Right atrium auricular region (tissue), 2 donors: ENCODE measurements around the gene CCDC197. TPM values are rescaled to one million over a fixed set of nuclear protein-coding genes. Genes with fewer than 3 reads are reported as not detected.

Experiments
- DNase-seq: peaks from one replicate; pipeline ENCODE4 v3.0.0-alpha.2; 2019; ENCODE audit warnings: low spot score
- H3K27ac ChIP-seq, 2 donors: fragments of 200-600 bp; sonication (generic); 1 replicate in 1 of 2; 2 replicates in 1 of 2; pipeline ENCODE4 v1.5.1; 2016 to 2019
- H3K27me3 ChIP-seq, 2 donors: fragments of 200-600 bp; sonication (generic); one replicate each; pipeline versions ENCODE4 v1.5.1 to v1.6.0; 2017 to 2019
- H3K36me3 ChIP-seq: fragments of 200-600 bp; sonication (generic); one replicate; pipeline ENCODE4 v1.5.1; 2016
- H3K4me1 ChIP-seq, 2 donors: fragments of 200-600 bp; sonication (generic); one replicate each; pipeline versions ENCODE4 v1.5.1 to v1.6.0; 2017 to 2019
- H3K4me3 ChIP-seq, 2 donors: fragments of 200-600 bp; sonication (generic); 1 replicate in 1 of 2; 2 replicates in 1 of 2; pipeline ENCODE4 v1.5.1; 2017 to 2019; ENCODE audit warnings: mild to moderate bottlenecking in 1 of 2, moderate library complexity in 1 of 2
- H3K9me3 ChIP-seq, 2 donors: fragments of 200-600 bp; sonication (generic); one replicate each; pipeline ENCODE4 v1.5.1; 2019
- total RNA-seq, 2 donors: library from RNA; depleted of rRNA; stranded (reverse); fragments of >200 nt; gene quantifications; one replicate each; pipeline ENCODE4 v1.1.0, GENCODE V29; 2016
- TF ChIP-seq, protein P1 (sequence below), 2 donors: fragments of 200-600 bp; sonication (generic); IDR thresholded peaks; one replicate each; pipeline ENCODE4 v1.5.1; 2019; ENCODE audit warnings: antibody characterized with exemption in 2 of 2

The CCDC197 gene
- total RNA-seq, 2 donors from 2014 or later: not detected

DNA sequence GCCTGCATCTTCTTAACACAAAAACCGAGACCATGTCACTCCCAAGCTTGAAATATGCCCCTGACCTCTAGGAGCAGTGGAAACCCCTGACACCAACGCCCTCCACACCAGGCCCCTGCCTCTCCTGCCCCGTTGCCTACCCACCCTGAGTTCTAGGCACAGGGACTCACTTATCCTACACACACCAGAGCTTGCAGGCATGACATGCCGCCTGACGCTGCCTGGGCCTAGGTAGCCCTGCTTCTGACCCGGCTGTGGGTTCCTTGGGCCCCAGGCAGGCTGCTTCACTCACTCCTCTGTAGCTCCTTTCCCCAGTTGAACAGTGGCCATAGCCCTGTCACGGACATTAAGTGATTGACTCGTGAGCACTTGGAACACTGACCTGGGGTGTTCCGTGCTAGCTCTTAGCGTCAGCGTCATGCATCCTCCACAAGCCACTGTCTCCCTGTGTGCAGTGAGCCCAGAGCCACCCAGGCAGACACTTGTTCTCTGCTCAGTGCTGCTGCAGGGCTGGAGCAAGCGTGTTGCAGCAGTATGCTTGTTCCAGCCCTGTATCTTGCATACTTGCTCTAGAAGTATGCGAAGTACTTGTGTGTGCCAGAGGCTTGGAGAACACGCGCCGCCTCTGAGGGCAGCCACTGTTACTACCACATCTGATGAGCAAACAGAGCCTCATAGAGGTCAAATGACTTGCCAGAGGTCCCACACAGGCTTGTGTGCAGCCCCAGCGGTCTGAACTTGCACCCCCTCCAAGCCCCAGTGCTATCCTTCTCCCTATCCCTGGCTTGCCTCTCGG is 44.6 kb downstream of the CCDC197 start:
- Histone ChIP-seq H3K27me3 (no peaks in the 10 kb centered on the region), H3K4me3 (no peak overlapping the region), H3K4me1 (peaks cover 0 to 25% of the 10 kb centered on the region in 2 donors), H3K9me3 (no peaks in the 10 kb centered on the region), H3K36me3 (peaks cover 18% of the 10 kb centered on the region), H3K27ac (peak overlapping the region in 1 of 2 donors; percentile 23)
- TF ChIP-seq, protein P1, sequence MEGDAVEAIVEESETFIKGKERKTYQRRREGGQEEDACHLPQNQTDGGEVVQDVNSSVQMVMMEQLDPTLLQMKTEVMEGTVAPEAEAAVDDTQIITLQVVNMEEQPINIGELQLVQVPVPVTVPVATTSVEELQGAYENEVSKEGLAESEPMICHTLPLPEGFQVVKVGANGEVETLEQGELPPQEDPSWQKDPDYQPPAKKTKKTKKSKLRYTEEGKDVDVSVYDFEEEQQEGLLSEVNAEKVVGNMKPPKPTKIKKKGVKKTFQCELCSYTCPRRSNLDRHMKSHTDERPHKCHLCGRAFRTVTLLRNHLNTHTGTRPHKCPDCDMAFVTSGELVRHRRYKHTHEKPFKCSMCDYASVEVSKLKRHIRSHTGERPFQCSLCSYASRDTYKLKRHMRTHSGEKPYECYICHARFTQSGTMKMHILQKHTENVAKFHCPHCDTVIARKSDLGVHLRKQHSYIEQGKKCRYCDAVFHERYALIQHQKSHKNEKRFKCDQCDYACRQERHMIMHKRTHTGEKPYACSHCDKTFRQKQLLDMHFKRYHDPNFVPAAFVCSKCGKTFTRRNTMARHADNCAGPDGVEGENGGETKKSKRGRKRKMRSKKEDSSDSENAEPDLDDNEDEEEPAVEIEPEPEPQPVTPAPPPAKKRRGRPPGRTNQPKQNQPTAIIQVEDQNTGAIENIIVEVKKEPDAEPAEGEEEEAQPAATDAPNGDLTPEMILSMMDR (IDR thresholded peaks at IDR 0.05): no peak
- no peak for DNase-seq

DNA sequence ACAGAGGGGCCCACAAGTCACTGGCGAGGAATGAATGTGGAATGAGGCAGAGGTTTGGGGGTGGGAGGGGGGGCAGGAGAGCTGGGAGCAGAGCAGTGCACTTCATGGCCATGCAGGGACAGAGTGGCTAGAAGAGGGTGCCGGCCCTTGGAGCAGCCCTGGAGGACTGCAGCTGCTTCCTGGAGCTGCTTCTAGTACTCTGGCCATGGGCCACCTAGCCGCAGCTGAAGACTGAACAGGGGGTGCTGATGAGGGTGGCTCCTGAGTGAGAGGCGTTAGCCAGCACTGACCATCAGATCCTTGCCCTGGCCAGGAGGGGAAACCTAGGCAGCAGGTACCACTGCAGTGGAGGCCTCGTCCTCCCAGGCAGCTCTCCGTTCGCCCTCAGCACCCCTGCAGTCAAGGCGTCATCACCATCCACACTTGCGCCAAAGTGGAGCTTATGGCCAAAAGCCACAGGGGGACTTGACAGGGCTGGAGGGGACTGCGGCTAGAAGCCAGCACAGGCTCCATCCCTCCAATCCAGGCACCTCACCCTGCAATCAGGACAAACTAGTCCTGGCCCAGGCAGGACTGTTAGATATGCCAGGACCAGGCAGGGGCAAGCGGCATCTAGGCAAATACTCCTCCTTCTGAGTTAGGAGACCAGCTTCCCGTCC is 45.5 kb downstream of the CCDC197 start:
- H3K4me3 ChIP-seq: no peak overlapping the region
- no peaks in the 10 kb centered on the region for H3K9me3 ChIP-seq
- peaks cover 26% of the 10 kb centered on the region for H3K36me3 ChIP-seq
- H3K27me3 ChIP-seq: no peaks in the 10 kb centered on the region
- no peak for DNase-seq
- peaks cover 0 to 22% of the 10 kb centered on the region in 2 donors for H3K4me1 ChIP-seq
- TF ChIP-seq, protein P1 (IDR thresholded peaks at IDR 0.05): no peak
- H3K27ac ChIP-seq: peak overlapping the region; percentile 12 to 23

DNA sequence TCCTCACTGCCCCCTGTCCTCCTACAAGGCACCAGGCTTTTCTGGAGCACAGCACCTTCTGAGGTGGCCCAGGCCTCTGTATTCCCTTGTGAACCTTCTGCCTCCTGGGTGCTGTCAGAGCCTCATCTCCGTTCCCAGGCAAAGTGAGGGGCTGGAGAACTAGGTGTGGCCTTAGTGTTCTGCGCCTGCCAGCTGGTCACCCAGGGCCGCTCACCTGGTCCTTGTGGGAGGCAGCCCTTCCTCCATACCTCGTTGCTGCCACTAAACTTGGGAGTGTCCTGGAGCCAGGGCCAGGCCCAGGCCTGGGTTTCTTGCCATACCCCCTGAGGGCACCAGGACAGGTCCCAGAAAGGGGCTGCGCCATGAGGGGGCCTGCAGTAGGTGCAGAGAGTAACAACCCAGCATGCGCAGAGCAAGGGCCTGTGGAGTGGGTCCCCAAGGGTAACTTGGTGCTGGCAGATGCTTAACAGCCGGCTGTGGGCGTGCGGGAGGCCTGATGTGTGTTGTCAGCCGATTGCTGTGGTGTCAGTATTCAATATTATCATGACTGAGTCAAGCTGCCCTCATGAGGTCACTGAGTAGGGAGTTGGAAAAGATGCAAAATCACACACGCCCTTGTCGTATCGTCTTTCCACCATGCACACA is 46.1 kb downstream of the CCDC197 start:
- H3K27ac ChIP-seq: no peak overlapping the region
- H3K4me3 ChIP-seq: no peak overlapping the region
- no peaks in the 10 kb centered on the region for H3K27me3 ChIP-seq
- no peaks in the 10 kb centered on the region for H3K9me3 ChIP-seq
- peaks cover 33% of the 10 kb centered on the region for H3K36me3 ChIP-seq
- TF ChIP-seq, protein P1 (IDR thresholded peaks at IDR 0.05): no peak
- H3K4me1 ChIP-seq: peaks cover 0 to 22% of the 10 kb centered on the region in 2 donors
- no peak for DNase-seq

DNA sequence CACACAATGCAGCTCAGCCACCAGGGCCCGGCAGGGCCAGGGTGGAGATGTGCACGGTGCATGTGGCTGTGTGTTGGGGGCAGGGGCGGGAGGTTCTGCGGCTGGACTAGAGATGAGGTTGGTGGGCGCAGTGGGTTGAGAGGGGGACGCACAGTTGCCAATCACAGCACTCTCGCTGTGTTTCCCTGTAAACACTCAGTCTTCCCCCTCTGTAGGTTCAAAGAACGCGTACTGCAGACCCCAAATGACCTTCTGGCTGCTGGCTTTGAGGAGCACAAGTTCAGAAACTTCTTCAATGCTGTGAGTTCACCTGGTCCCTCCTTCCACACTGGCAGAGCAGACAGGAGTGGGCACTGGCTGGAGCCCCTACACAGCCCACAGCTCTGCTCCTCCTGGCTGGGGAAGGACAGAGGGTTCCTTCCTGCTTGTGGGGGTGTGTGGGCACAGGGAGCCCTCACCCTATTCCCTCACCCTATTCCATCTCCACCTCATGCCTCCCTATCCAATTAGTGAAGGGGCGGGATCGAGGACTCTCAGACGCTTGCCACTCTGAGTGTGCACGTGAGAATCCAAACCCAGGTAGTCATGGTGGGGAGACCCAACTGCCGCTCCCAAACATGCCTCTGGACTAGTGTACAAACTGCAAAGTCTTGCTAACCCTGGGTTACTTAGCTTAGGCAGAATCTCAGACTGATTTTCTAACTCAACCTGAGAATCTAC is 46.8 kb downstream of the CCDC197 start:
- DNase-seq: no peak
- Histone ChIP-seq H3K9me3 (no peaks in the 10 kb centered on the region), H3K36me3 (peaks cover 40% of the 10 kb centered on the region), H3K27me3 (no peaks in the 10 kb centered on the region), H3K4me3 (no peak overlapping the region), H3K4me1 (peaks cover 0 to 28% of the 10 kb centered on the region in 2 donors), H3K27ac (no peak overlapping the region)
- TF ChIP-seq, protein P1 (IDR thresholded peaks at IDR 0.05): no peak

DNA sequence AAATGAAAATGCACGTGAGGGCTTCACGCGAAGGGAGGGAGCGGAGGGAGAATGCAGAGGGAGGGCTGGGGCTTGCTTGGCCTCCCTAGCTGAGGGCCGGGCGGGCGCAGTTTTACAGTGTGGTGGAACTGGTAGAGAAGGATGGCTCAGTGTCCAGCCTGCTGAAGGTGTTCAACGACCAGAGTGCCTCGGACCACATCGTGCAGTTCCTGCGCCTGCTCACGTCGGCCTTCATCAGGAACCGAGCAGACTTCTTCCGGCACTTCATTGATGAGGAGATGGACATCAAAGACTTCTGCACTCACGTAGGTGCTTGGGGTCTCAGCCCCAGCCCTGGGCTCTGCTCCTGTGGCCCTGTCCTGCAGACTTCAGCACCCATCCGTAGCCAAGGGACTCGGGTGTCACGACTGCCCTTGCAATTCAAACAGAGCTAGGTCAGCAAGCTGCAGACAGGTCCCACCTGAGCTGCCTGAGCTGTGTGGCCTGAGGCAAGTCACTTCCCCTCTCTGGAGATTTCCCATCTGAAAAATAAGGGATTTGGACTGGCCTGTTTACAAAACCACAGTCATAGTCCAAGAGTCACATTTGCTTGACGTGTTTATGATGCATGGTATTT is 47.5 kb downstream of the CCDC197 start:
- Histone ChIP-seq H3K27me3 (no peaks in the 10 kb centered on the region), H3K36me3 (peaks cover 47% of the 10 kb centered on the region), H3K9me3 (no peaks in the 10 kb centered on the region), H3K4me1 (peaks cover 0 to 32% of the 10 kb centered on the region in 2 donors), H3K27ac (no peak overlapping the region), H3K4me3 (no peak overlapping the region)
- no peak for DNase-seq
- TF ChIP-seq, protein P1 (IDR thresholded peaks at IDR 0.05): no peak
